Mucosa of rectum (tissue), 2 donors: ENCODE data around the gene PNMA8B.
A peak's percentile ranks its signal among the peaks of the same experiment; 100 is the strongest.

Experiments used
- H3K27ac ChIP-seq, 2 donors: one replicate each; pipeline ENCODE4 v1.7.0; 2013; ENCODE audit warnings: inconsistent platforms in 2 of 2, low read depth in 2 of 2, low read length in 2 of 2
- H3K27me3 ChIP-seq, 2 donors: one replicate each; pipeline ENCODE4 v1.7.0; 2013; ENCODE audit warnings: low read length in 2 of 2; ENCODE audit not compliant: control insufficient read depth in 2 of 2, insufficient read depth in 2 of 2
- H3K36me3 ChIP-seq, 2 donors: one replicate each; pipeline ENCODE4 v1.7.0; 2013; ENCODE audit warnings: low read length in 2 of 2; ENCODE audit not compliant: control insufficient read depth in 2 of 2, insufficient read depth in 2 of 2
- H3K4me1 ChIP-seq, 2 donors: one replicate each; pipeline ENCODE4 v1.7.0; 2013; ENCODE audit warnings: low read length in 2 of 2, mild to moderate bottlenecking in 1 of 2; ENCODE audit not compliant: control insufficient read depth in 2 of 2, insufficient read depth in 2 of 2
- H3K4me3 ChIP-seq, 2 donors: one replicate each; pipeline ENCODE4 v1.7.0; 2013; ENCODE audit warnings: low read length in 2 of 2
- H3K9ac ChIP-seq, 2 donors: one replicate each; pipeline ENCODE4 v1.7.0; 2013; ENCODE audit warnings: low read length in 2 of 2, low read depth in 1 of 2, mild to moderate bottlenecking in 1 of 2
- H3K9me3 ChIP-seq, 2 donors: one replicate each; pipeline ENCODE4 v1.7.0; 2013; ENCODE audit warnings: low read length in 2 of 2; ENCODE audit not compliant: control insufficient read depth in 2 of 2
- donor health status: healthy.
- donor health status: Normal muscosa, but diverticular disease.

Gene PNMA8B

GRCh38 chr19:46494146-46494940 is 1.3 kb downstream of the PNMA8B start:
- peak overlapping the region in 1 of 2 donors; percentile 37 for H3K4me3 ChIP-seq
- H3K36me3 ChIP-seq = no peaks in the 10 kb centered on the region
- H3K9me3 ChIP-seq = no peaks in the 10 kb centered on the region
- peaks cover 18 to 23% of the 10 kb centered on the region in 2 donors for H3K27me3 ChIP-seq
- no peak overlapping the region for H3K9ac ChIP-seq
- no peak overlapping the region for H3K27ac ChIP-seq
- peaks cover 0 to 10% of the 10 kb centered on the region in 2 donors for H3K4me1 ChIP-seq

GRCh38 chr19:46493236-46494145 is 2.2 kb downstream of the PNMA8B start:
- Histone ChIP-seq H3K27ac (no peak overlapping the region), H3K4me3 (peak overlapping the region; percentile 16 to 37), H3K4me1 (peaks cover 0 to 11% of the 10 kb centered on the region in 2 donors), H3K27me3 (peaks cover 25 to 32% of the 10 kb centered on the region in 2 donors), H3K9me3 (no peaks in the 10 kb centered on the region), H3K9ac (no peak overlapping the region), H3K36me3 (no peaks in the 10 kb centered on the region)

- Histone ChIP-seq H3K4me1 (peaks cover 1 to 11% of the 10 kb centered on the region in 2 donors), H3K4me3 (peak overlapping the region in 1 of 2 donors; percentile 7)
Measured at GRCh38 chr19:46492841-46493235, 2.8 kb downstream of the PNMA8B start.

GRCh38 chr19:46491975-46492682 is 3.5 kb downstream of the PNMA8B start:
- peaks cover 4 to 11% of the 10 kb centered on the region in 2 donors for H3K4me1 ChIP-seq

More at GRCh38 chr19:46492841-46493235, 2.8 kb downstream of the PNMA8B start:
- no peaks in the 10 kb centered on the region for H3K9me3 ChIP-seq
- H3K36me3 ChIP-seq = no peaks in the 10 kb centered on the region
- H3K27me3 ChIP-seq = peaks cover 28 to 35% of the 10 kb centered on the region in 2 donors
- no peak overlapping the region for H3K27ac ChIP-seq
- H3K9ac ChIP-seq = no peak overlapping the region

GRCh38 chr19:46490774-46491173 is 4.9 kb downstream of the PNMA8B start:
- Histone ChIP-seq H3K27ac (no peak overlapping the region), H3K4me3 (no peak overlapping the region), H3K9ac (no peak overlapping the region), H3K36me3 (no peaks in the 10 kb centered on the region), H3K9me3 (no peaks in the 10 kb centered on the region), H3K27me3 (peaks cover 34 to 41% of the 10 kb centered on the region in 2 donors), H3K4me1 (peaks cover 4 to 11% of the 10 kb centered on the region in 2 donors)

More at GRCh38 chr19:46491975-46492682, 3.5 kb downstream of the PNMA8B start:
- H3K27me3 ChIP-seq = peaks cover 34 to 41% of the 10 kb centered on the region in 2 donors
- H3K27ac ChIP-seq = no peak overlapping the region
- no peaks in the 10 kb centered on the region for H3K36me3 ChIP-seq
- no peak overlapping the region for H3K4me3 ChIP-seq
- no peak overlapping the region for H3K9ac ChIP-seq
- no peaks in the 10 kb centered on the region for H3K9me3 ChIP-seq

GRCh38 chr19:46489445-46490272 is 6.0 kb downstream of the PNMA8B start:
- peaks cover 34 to 41% of the 10 kb centered on the region in 2 donors for H3K27me3 ChIP-seq
- no peaks in the 10 kb centered on the region for H3K9me3 ChIP-seq
- H3K4me1 ChIP-seq = peaks cover 4 to 11% of the 10 kb centered on the region in 2 donors
- no peak overlapping the region for H3K4me3 ChIP-seq
- no peaks in the 10 kb centered on the region for H3K36me3 ChIP-seq
- no peak overlapping the region for H3K27ac ChIP-seq
- H3K9ac ChIP-seq = no peak overlapping the region

GRCh38 chr19:46488551-46488950 is 7.1 kb downstream of the PNMA8B start:
- Histone ChIP-seq H3K4me1 (peaks cover 4 to 11% of the 10 kb centered on the region in 2 donors), H3K36me3 (no peaks in the 10 kb centered on the region), H3K9me3 (no peaks in the 10 kb centered on the region), H3K27me3 (peaks cover 31 to 41% of the 10 kb centered on the region in 2 donors), H3K4me3 (no peak overlapping the region), H3K9ac (no peak overlapping the region), H3K27ac (no peak overlapping the region)

- Histone ChIP-seq H3K9ac (peak overlapping the region in 1 of 2 donors; percentile 48), H3K9me3 (no peaks in the 10 kb centered on the region), H3K4me3 (peak overlapping the region; percentile 11 to 48), H3K27me3 (peaks cover 31 to 41% of the 10 kb centered on the region in 2 donors), H3K27ac (no peak overlapping the region), H3K36me3 (no peaks in the 10 kb centered on the region), H3K4me1 (peaks cover 4 to 9% of the 10 kb centered on the region in 2 donors)
Measured at GRCh38 chr19:46487802-46488445, 7.7 kb downstream of the PNMA8B start.
